CD4-positive, alpha-beta T cell treated with Interleukin-4 for 4 hours (primary cell): ENCODE results near the gene TBK1.

Experiments used
- DNase-seq: peaks from one replicate; pipeline ENCODE4 v3.0.0-alpha.2; 2020

Gene TBK1

DNA sequence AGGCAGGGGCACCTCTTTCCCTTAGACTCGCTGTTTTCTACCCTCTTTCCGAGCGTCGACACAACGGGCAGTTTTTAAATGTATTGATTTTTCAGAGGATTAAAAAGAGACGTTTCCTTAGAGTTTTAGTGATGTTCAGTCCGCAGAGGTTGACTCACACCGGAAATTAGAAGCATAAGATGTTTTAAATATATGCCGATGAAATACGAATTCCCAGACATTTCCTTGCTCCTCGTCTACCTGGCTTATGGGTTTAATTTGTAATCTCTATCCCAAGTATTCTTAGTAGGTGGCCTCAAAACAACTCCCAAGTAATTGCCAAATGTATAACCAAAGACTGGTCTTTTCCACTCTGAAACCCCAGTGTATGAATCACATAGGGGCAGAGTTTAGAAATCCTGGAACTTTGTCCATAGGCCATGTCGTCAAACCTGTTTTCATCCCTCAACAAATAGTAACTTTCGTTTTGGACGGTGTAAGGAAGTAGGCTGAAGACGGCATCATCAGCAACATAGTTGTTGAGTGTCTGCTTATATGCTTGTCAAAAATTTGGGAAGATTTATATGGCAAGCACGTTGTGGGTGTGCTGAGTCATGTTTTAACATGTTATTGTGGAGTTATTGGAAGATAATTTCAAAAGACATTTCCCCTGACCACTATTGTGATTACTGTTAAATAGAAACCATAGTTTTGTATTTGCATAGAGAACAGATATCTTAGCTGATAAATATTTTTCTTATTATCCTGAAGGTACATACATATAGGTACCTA, 824 bp downstream of the TBK1 start:
- DNase-seq: peak; percentile 34

DNA sequence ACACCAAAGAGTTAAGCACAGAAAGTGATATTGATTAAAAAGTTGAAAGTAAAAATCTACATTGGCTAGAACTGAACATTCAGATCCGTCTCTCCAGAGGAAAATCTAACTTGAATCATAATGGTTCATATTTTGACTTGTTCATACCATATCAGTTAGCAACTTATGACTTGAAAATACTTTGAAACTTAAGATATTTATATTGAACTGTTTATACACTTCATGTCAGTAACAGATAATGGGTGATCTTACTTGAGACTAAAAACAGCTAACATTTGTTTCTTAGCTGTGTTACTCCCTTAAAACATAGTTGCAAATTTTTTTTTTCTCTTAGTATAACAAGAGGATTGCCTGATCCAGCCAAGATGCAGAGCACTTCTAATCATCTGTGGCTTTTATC, 3.6 kb downstream of the TBK1 start:
- DNase-seq: no peak

GRCh38 chr12:64456119-64456518, 4.2 kb downstream of the TBK1 start:
- peak; percentile 19 for DNase-seq

GRCh38 chr12:64457032-64457431, 5.1 kb downstream of the TBK1 start:
- DNase-seq: peak; percentile 66

GRCh38 chr12:64457466-64457865, 5.5 kb downstream of the TBK1 start:
- DNase-seq: no peak

DNA sequence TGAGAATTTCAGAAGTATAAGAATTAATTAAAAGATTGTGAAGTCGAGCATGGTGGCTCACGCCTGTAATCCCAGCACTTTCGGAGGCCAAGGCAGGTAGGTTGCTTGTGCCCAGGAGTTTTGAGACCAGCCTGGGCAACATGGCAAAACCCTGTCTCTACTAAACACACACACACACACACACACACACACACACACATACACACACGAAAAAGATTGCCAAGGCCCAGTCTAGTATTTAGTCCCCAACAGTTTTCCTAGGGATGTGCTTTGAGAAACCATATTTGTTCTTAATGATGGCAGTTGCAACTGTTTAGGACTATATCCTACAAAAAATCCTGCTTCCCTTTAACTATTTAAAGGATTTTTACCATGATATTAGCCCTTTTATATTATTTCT, 6.0 kb downstream of the TBK1 start:
- DNase-seq: no peak

- peak; percentile 24 for DNase-seq
Observed at GRCh38 chr12:64459394-64459891, 7.5 kb downstream of the TBK1 start.

DNA sequence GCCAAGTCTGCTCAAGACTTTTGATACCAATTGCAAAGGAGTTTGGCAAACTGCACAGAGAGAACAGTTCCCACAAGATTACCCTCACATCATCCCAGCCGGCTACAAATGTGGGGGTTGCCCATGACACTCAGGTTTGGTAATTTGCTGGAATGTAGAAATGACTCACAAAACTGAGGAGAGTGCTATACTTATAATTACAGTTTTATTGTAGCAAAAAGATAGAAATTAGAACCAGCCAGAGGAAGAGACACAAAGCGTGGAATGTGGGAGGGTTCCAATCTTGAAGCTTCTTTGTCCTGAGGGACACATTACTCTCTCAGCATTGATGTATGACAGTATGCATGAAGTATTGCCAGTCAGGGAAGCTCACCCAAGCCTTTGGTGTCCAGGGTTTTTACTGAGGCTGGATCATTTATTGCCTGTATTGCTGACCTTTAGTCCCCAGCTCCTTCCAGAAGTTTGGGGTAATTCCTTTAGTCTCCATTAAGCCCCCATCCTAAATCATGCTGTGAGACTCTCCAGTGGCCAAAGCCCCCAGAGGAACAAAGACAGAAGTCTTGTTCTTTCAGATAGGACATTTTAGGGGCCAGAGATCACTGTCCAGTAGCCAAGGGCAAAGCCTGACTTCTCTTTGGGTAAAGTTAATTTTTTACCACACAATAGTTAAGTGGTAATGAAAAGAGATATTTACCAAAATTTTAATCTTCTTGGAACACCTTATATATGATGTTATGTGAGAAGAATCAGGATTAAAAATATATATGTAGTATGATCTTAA, 9.9 kb downstream of the TBK1 start:
- no peak for DNase-seq

DNA sequence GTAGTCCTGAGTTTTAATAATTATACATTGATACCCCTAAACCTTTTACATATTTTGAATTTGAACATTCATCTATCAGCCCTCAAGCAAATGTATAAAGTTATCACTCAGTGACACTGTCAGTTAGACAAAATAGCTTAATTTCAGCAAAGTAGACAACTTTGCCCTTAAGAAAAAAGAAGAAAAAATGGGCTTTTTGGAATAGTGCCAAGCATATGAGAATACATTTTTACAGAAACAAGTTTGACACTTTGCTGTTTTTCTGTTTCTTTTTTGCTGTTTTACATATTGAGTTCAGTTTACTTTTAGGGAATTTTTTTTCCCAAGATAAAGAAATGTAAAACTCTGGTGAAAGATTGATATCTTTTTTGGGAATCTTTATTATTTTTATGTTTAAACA, 14.3 kb downstream of the TBK1 start:
- DNase-seq: no peak

GRCh38 chr12:64468966-64469365, 17.0 kb downstream of the TBK1 start:
- DNase-seq: no peak

DNA sequence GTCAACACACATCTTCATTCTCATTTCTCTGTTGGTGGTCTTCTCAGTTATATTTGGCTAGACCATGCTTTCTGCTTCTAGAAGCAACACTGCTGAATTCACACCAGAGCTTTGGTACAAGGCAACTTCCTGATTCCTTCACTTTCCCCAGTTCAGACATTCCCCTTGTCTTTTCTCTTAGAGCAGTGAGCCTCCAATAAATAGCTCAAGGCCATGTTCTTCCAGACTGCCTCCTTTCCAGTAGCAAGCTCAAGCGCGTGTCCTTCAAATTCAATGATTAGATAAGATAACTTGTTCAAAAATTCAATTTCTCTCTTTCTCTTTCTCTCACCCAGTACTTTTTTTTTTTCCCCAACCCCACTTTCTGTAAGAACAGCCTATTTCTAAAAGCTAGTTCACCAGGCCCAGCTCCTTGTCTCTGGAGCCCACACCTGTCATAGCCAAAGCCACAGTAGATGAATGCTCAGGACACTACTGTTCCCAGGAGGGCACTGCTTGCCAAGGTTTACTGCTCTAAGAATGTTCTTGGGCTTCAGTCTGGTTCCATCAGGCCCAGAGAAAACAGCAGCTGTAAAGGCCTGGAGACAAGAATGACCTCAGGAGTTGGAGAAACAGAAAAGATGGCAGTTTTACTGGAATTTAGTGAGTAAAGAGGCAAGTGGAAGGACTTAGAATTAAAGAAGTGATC, 17.7 kb downstream of the TBK1 start:
- DNase-seq: no peak

DNA sequence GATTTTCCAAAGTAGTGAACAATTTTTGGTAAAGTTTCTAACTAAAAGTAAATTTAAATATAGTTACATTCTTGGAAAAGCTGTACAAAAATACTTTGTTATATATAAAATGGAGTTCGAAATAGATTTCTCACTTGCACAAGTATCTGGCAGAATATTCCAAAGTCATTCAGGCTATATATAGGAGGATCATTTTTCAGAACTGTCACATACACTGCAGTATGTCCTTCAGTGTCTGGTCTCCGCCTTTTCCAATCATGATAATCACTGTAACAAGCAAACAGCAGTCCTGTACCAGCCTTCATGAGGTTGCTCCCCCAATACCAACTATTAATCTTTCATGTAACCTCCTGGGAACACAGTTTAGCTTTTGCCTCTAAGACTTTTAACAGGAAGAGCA, 18.6 kb downstream of the TBK1 start:
- DNase-seq: no peak

GRCh38 chr12:64473176-64473575, 21.3 kb downstream of the TBK1 start:
- DNase-seq: no peak

GRCh38 chr12:64475518-64475917, 23.6 kb downstream of the TBK1 start:
- no peak for DNase-seq

GRCh38 chr12:64476844-64477243, 24.9 kb downstream of the TBK1 start:
- no peak for DNase-seq

GRCh38 chr12:64478661-64479060, 26.7 kb downstream of the TBK1 start:
- peak; percentile 13 for DNase-seq

DNA sequence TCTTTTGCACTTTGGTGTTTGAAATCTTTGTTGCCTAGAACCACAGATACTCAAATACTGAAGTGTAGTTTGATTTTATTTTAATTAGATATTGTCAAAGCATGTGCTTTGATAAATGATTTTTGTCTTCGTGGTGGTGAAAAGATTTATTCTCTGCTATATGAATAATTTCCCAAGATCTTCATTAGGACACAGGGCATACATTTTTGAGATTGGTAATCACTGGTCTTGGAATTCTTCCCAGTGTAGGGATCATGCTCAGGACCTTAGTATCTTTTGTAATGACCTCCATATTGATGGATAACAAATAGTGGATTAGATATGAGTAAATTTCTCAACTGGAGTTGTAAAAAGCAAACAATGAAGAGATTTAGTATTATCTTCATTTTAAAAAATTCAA, 28.2 kb downstream of the TBK1 start:
- no peak for DNase-seq

DNA sequence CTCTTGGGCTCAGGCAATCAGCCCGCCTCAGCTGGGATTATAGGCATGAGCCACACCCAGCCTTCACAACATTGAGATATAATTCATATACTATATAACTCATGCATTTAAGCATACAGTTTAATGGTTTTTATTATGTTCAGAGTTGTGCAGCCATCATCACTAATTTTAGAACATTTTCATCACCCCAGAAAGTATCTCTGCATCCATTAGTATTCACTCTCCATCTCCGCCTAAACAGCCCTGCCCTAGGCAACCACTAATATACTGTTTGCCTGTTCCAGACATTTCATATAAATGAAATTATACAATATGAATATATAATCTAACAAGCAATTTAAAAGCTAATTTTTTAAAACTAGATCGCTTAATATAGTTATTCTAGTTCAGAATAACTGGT, 34.7 kb downstream of the TBK1 start:
- DNase-seq: no peak

DNA sequence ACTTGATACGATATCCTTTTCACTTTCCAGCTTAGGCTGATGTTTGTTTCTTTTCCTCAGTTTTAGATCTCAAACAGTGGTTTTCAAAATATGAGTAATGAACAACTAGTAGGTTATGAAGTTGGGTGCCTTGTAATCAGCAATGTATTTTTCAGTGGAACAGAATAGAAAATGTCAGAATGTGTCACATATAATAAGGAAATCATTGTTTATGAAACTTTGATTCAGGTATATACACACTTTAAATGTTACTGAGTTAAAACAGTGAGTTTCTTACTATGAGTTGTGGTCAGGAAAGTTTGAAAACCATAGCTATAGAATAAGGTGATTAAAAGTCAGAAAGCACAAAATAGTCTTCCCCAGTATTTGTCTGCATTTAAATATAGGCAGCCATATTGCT, 39.8 kb downstream of the TBK1 start:
- no peak for DNase-seq

- no peak for DNase-seq
Observed at GRCh38 chr12:64493513-64493912, 41.6 kb downstream of the TBK1 start.

- DNase-seq: peak; percentile 22
Observed at GRCh38 chr12:64494998-64495729, 43.2 kb downstream of the TBK1 start.

- no peak for DNase-seq
Observed at GRCh38 chr12:64496839-64497400, 45.0 kb downstream of the TBK1 start.

DNA sequence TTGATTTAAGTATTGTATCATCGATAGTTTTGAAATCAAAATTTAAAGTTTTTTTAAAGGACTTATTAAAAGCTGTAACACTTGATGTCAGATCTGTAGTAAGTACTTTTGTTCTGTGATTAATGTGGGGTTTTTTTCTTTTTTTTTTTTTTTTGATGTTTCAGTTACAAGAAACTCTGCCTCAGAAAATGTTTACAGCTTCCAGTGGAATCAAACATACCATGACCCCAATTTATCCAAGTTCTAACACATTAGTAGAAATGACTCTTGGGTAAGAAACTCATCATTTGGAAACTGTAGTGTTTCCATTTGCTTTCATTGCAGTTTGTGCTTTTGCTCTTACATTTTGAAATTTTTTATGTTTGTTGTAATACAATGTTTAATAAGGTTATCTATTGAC, 45.6 kb downstream of the TBK1 start:
- no peak for DNase-seq
